Activated CD4-positive, alpha-beta memory T cell treated with anti-CD3 and anti-CD28 coated beads, Interleukin-2, amount 10 ng/mL, durations not matched to agents 7 days and 5 days (primary cell): ENCODE data around the gene CCDC137. TPM values are rescaled to one million over a fixed set of nuclear protein-coding genes. Genes with fewer than 3 reads are reported as not detected.
A peak's percentile ranks its signal among the peaks of the same experiment; 100 is the strongest.
"Not testable (repeated sequence)": the region's sequence is repeated elsewhere in the genome, so short reads cannot be mapped to it uniquely, and the experiment has no call there.

Experiments used
- CTCF ChIA-PET: fragments of 350-600 bp; sonication (Branson Sonifier 250); formaldehyde crosslinking; loops from one replicate; lab custom pipeline; 2021; ENCODE audit warnings: antibody characterized with exemption, inconsistent platforms; lab: Charles Lee
- POLR2A ChIA-PET: fragments of 350-600 bp; sonication (Branson Sonifier 250); formaldehyde crosslinking; loops from one replicate; lab custom pipeline; 2021; ENCODE audit warnings: antibody characterized with exemption; lab: Charles Lee
- DNase-seq: peaks from one replicate; pipeline ENCODE4 v3.0.0-alpha.2; 2020
- H3K27ac Mint-ChIP-seq: one replicate; pipeline ENCODE4 v1.8.0; 2021; ENCODE audit warnings: mild to moderate bottlenecking, mixed read lengths
- H3K27me3 Mint-ChIP-seq: one replicate; pipeline ENCODE4 v1.8.0; 2021; ENCODE audit warnings: mixed read lengths
- H3K36me3 Mint-ChIP-seq: one replicate; pipeline ENCODE4 v1.8.0; 2021; ENCODE audit warnings: low read depth, mixed read lengths
- H3K4me1 Mint-ChIP-seq: one replicate; pipeline ENCODE4 v1.8.0; 2021; ENCODE audit warnings: mixed read lengths
- H3K4me3 Mint-ChIP-seq: one replicate; pipeline ENCODE4 v1.8.0; 2021; ENCODE audit warnings: mild to moderate bottlenecking, mixed read lengths
- H3K9me3 Mint-ChIP-seq: one replicate; pipeline ENCODE4 v1.8.0; 2021; ENCODE audit warnings: mixed read lengths
- total RNA-seq, 2 experiments: library from RNA; stranded (reverse); gene quantifications; one replicate each; pipeline ENCODE4 v1.2.3, GENCODE V29; 2021

Gene CCDC137
- total RNA-seq, 2 experiments from 2014 or later, result 28.8 to 33.3 TPM

- ChIA-PET CTCF (interaction anchor here (2.8 kb wide), 1 partner anchor 29 kb away, joined by 18 read pairs; the partner anchor contains the start of gene MRPL12), POLR2A (interaction anchor here (0.9 kb wide), 1 partner anchor 10 kb away, joined by 3 read pairs; the partner anchor contains the start of genes ARL16 and HGS)
Observed at GRCh38 chr17:81673561-81674258, 7.2 kb downstream of the CCDC137 start.

GRCh38 chr17:81675515-81676221 is 9.1 kb downstream of the CCDC137 start:
- DNase-seq, result peak; percentile 42
- H3K4me1 Mint-ChIP-seq, H3K27me3 Mint-ChIP-seq, H3K4me3 Mint-ChIP-seq, H3K27ac Mint-ChIP-seq, H3K9me3 Mint-ChIP-seq: not testable (repeated sequence)
- ChIA-PET CTCF (interaction anchor here (1.0 to 2.8 kb wide), 6 partner anchors 8 to 55 kb away, joined by 3 to 18 read pairs (median 6); partner anchors contain the start of genes ARL16, CCDC137, HGS and MRPL12), POLR2A (interaction anchor here (0.6 to 2.3 kb wide), 5 partner anchors 8 to 36 kb away, joined by 3 to 10 read pairs (median 5); partner anchors contain the start of genes ARL16, CCDC137, HGS and MRPL12)
- H3K36me3 Mint-ChIP-seq, result peaks cover 30% of the 10 kb centered on the region

More at GRCh38 chr17:81673561-81674258, 7.2 kb downstream of the CCDC137 start:
- no peak for DNase-seq
- no peak overlapping the region for H3K27ac Mint-ChIP-seq
- H3K27me3 Mint-ChIP-seq, result no peaks in the 10 kb centered on the region
- H3K4me3 Mint-ChIP-seq, result no peak overlapping the region
- H3K9me3 Mint-ChIP-seq, result no peaks in the 10 kb centered on the region
- peaks cover 11% of the 10 kb centered on the region for H3K4me1 Mint-ChIP-seq
- peaks cover 38% of the 10 kb centered on the region for H3K36me3 Mint-ChIP-seq

GRCh38 chr17:81676906-81677305 is 10.4 kb downstream of the CCDC137 start:
- CTCF ChIA-PET, result interaction anchor here (1.5 to 2.8 kb wide), 2 partner anchors 11 to 26 kb away, joined by 3 to 18 read pairs; partner anchors contain the start of gene MRPL12
- H3K36me3 Mint-ChIP-seq, result peaks cover 23% of the 10 kb centered on the region
- H3K27ac Mint-ChIP-seq, result no peak overlapping the region
- H3K9me3 Mint-ChIP-seq, result no peaks in the 10 kb centered on the region
- no peak for DNase-seq
- no peaks in the 10 kb centered on the region for H3K27me3 Mint-ChIP-seq
- POLR2A ChIA-PET, result interaction anchor here (1.6 to 2.3 kb wide), 2 partner anchors 8 to 10 kb away, joined by 5 to 10 read pairs; partner anchors contain the start of genes CCDC137 and OXLD1
- H3K4me1 Mint-ChIP-seq, result peaks cover 5% of the 10 kb centered on the region
- H3K4me3 Mint-ChIP-seq, result no peak overlapping the region

GRCh38 chr17:81680150-81680549 is 13.6 kb downstream of the CCDC137 start:
- POLR2A ChIA-PET, result interaction anchor here (1.4 kb wide), 1 partner anchor 22 kb away, joined by 4 read pairs; no protein-coding TSS in a partner anchor
- Mint-ChIP-seq H3K36me3 (peaks cover 12% of the 10 kb centered on the region), H3K9me3 (no peaks in the 10 kb centered on the region), H3K27me3 (no peaks in the 10 kb centered on the region), H3K4me1 (peaks cover 27% of the 10 kb centered on the region), H3K4me3 (no peak overlapping the region), H3K27ac (no peak overlapping the region)
- CTCF ChIA-PET, result interaction anchor here (0.6 kb wide), 1 partner anchor 12 kb away, joined by 3 read pairs; no protein-coding TSS in a partner anchor
- DNase-seq, result no peak

GRCh38 chr17:81681672-81682071 is 15.1 kb downstream of the CCDC137 start:
- ChIA-PET POLR2A (interaction anchor here (3.2 to 4.7 kb wide), 3 partner anchors 13 to 22 kb away, joined by 18 to 111 read pairs (median 47); partner anchors contain the start of genes CCDC137, MRPL12 and OXLD1), CTCF (interaction anchor here (4.2 kb wide), 1 partner anchor 21 kb away, joined by 42 read pairs; the partner anchor contains the start of gene MRPL12)
- H3K27me3 Mint-ChIP-seq, result no peaks in the 10 kb centered on the region
- no peak for DNase-seq
- H3K27ac Mint-ChIP-seq, result no peak overlapping the region
- peaks cover 36% of the 10 kb centered on the region for H3K4me1 Mint-ChIP-seq
- H3K4me3 Mint-ChIP-seq, result peak overlapping the region; percentile 17
- no peaks in the 10 kb centered on the region for H3K9me3 Mint-ChIP-seq
- peaks cover 23% of the 10 kb centered on the region for H3K36me3 Mint-ChIP-seq

- Mint-ChIP-seq H3K4me3 (peak overlapping the region; percentile 86), H3K27ac (peak overlapping the region; percentile 47), H3K4me1 (peaks cover 42% of the 10 kb centered on the region), H3K36me3 (peaks cover 33% of the 10 kb centered on the region), H3K27me3 (no peaks in the 10 kb centered on the region), H3K9me3 (no peaks in the 10 kb centered on the region)
- POLR2A ChIA-PET, result interaction anchor here (0.9 to 4.7 kb wide), 20 partner anchors 7 to 424 kb away, joined by 3 to 111 read pairs (median 7); partner anchors contain the start of genes ACTG1, ARHGDIA, CCDC137 and FAAP100
- no peak for DNase-seq
- CTCF ChIA-PET, result interaction anchor here (1.0 to 4.2 kb wide), 5 partner anchors 15 to 81 kb away, joined by 3 to 42 read pairs (median 6); partner anchors contain the start of genes CCDC137, MRPL12 and OXLD1
Observed at GRCh38 chr17:81682565-81683207, 16.1 kb downstream of the CCDC137 start.

GRCh38 chr17:81683208-81683583 is 16.7 kb downstream of the CCDC137 start:
- ChIA-PET POLR2A (interaction anchor here (0.6 to 4.7 kb wide), 24 partner anchors 8 to 775 kb away, joined by 3 to 111 read pairs (median 6); partner anchors contain the start of genes ACTG1, ARHGDIA, CCDC137 and FAAP100), CTCF (interaction anchor here (0.6 to 4.2 kb wide), 11 partner anchors 8 to 391 kb away, joined by 3 to 42 read pairs (median 5); partner anchors contain the start of genes CCDC137, MRPL12 and OXLD1)
- peaks cover 34% of the 10 kb centered on the region for H3K36me3 Mint-ChIP-seq
- peak overlapping the region; percentile 47 for H3K27ac Mint-ChIP-seq
- H3K4me3 Mint-ChIP-seq, result peak overlapping the region; percentile 86
- no peak for DNase-seq
- no peaks in the 10 kb centered on the region for H3K9me3 Mint-ChIP-seq
- H3K4me1 Mint-ChIP-seq, result peaks cover 42% of the 10 kb centered on the region
- H3K27me3 Mint-ChIP-seq, result no peaks in the 10 kb centered on the region

- POLR2A ChIA-PET, result interaction anchor here (0.6 to 4.7 kb wide), 26 partner anchors 8 to 813 kb away, joined by 3 to 111 read pairs (median 6); partner anchors contain the start of genes ACTG1, ARHGDIA, CCDC137 and FAAP100
- peak; percentile 98 for DNase-seq
- Mint-ChIP-seq H3K4me1 (peaks cover 42% of the 10 kb centered on the region), H3K4me3 (peak within 1 kb of the TSS; percentile 86), H3K36me3 (peaks cover 36% of the 10 kb centered on the region), H3K27ac (peak within 1 kb of the TSS; percentile 90), H3K9me3 (no peaks in the 10 kb centered on the region), H3K27me3 (no peaks in the 10 kb centered on the region)
- CTCF ChIA-PET, result interaction anchor here (0.6 to 4.2 kb wide), 11 partner anchors 9 to 392 kb away, joined by 3 to 42 read pairs (median 5); partner anchors contain the start of genes CCDC137, MRPL12 and OXLD1
Observed at GRCh38 chr17:81683584-81684441, 17.3 kb downstream of the CCDC137 start, which contains the start of the genes ARL16 and HGS. TSS of gene ARL16 (minus strand) at chr17:81683797. CDS start at chr17:81683753, 44 bp downstream. TSS of gene HGS (plus strand) at chr17:81684011. CDS start at chr17:81684067, 56 bp downstream.

- Mint-ChIP-seq H3K4me1 (peaks cover 42% of the 10 kb centered on the region), H3K36me3 (peaks cover 40% of the 10 kb centered on the region)
- peak; percentile 34 for DNase-seq
Observed at GRCh38 chr17:81684442-81684911, 17.9 kb downstream of the CCDC137 start.

GRCh38 chr17:81685108-81685507 is 18.6 kb downstream of the CCDC137 start:
- Mint-ChIP-seq H3K27me3 (no peaks in the 10 kb centered on the region), H3K4me3 (peak overlapping the region; percentile 75), H3K4me1 (peaks cover 42% of the 10 kb centered on the region), H3K36me3 (peaks cover 47% of the 10 kb centered on the region), H3K9me3 (no peaks in the 10 kb centered on the region), H3K27ac (peak overlapping the region; percentile 77)
- peak; percentile 42 for DNase-seq
- ChIA-PET POLR2A (interaction anchor here (0.7 to 4.7 kb wide), 11 partner anchors 8 to 148 kb away, joined by 3 to 111 read pairs (median 6); partner anchors contain the start of genes CCDC137, MCRIP1, MRPL12 and OXLD1), CTCF (interaction anchor here (4.2 kb wide), 1 partner anchor 18 kb away, joined by 42 read pairs; the partner anchor contains the start of gene MRPL12)

More at GRCh38 chr17:81684442-81684911, 17.9 kb downstream of the CCDC137 start:
- Mint-ChIP-seq H3K4me3 (peak overlapping the region; percentile 75), H3K27ac (peak overlapping the region; percentile 77), H3K27me3 (no peaks in the 10 kb centered on the region), H3K9me3 (no peaks in the 10 kb centered on the region)
- POLR2A ChIA-PET, result interaction anchor here (0.7 to 4.7 kb wide), 15 partner anchors 9 to 186 kb away, joined by 3 to 111 read pairs (median 8); partner anchors contain the start of genes ARHGDIA, CCDC137, MCRIP1 and MRPL12
- CTCF ChIA-PET, result interaction anchor here (1.2 to 4.2 kb wide), 6 partner anchors 9 to 335 kb away, joined by 3 to 42 read pairs (median 6); partner anchors contain the start of gene MRPL12
